ENCODE results near the gene PLXNA2.

Gene PLXNA2

DNA sequence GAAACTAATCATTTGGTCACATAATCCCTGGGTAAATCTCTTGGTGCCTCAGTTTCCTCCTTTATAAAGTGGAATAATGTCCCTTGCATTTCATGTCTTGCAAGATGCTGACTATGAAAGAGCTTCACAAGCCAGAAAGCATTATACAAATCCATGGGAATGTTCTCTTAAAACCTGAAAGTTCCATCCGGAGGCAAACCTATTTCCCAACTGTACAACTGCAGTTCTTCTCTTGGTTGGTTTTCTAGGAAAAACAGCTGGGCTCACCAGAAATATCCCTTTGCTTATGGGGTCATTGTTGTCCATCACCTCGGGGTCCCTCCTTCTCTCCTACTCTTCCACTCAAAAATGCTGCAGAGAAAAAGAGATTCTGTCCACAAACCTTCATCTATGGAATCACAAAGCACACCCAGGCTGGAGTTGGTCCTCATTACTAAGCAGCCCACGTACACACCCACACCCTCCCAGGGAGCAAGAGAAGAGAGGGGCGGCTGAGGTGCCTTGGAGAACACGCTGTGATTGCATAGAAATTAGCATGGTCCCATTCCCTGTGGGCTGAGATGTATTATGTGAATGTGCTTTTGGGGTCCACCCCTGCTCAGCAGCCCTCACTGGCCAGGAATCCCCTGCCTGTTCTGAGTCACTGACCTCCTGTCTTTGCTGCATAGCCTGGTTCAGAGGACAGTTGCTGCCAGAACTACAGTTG is 5.0 kb upstream of the PLXNA2 start:
- H3K27me3 Mint-ChIP-seq (ENCODE audit: low read depth), result peaks cover 38% of the 10 kb centered on the region
- no peaks in the 10 kb centered on the region for H3K9me3 Mint-ChIP-seq
- TF ChIP-seq, protein P1, sequence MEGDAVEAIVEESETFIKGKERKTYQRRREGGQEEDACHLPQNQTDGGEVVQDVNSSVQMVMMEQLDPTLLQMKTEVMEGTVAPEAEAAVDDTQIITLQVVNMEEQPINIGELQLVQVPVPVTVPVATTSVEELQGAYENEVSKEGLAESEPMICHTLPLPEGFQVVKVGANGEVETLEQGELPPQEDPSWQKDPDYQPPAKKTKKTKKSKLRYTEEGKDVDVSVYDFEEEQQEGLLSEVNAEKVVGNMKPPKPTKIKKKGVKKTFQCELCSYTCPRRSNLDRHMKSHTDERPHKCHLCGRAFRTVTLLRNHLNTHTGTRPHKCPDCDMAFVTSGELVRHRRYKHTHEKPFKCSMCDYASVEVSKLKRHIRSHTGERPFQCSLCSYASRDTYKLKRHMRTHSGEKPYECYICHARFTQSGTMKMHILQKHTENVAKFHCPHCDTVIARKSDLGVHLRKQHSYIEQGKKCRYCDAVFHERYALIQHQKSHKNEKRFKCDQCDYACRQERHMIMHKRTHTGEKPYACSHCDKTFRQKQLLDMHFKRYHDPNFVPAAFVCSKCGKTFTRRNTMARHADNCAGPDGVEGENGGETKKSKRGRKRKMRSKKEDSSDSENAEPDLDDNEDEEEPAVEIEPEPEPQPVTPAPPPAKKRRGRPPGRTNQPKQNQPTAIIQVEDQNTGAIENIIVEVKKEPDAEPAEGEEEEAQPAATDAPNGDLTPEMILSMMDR (IDR thresholded peaks at IDR 0.05; ENCODE audit: unreplicated experiment in 3 of 3), result no peak
- H3K36me3 Mint-ChIP-seq (ENCODE audit: low read depth), result no peaks in the 10 kb centered on the region
- peaks cover 35% of the 10 kb centered on the region for H3K4me1 Mint-ChIP-seq
- H3K4me3 Mint-ChIP-seq, result no peak overlapping the region
- H3K27ac Mint-ChIP-seq, result peak overlapping the region in 1 of 3 experiments; percentile 41

DNA sequence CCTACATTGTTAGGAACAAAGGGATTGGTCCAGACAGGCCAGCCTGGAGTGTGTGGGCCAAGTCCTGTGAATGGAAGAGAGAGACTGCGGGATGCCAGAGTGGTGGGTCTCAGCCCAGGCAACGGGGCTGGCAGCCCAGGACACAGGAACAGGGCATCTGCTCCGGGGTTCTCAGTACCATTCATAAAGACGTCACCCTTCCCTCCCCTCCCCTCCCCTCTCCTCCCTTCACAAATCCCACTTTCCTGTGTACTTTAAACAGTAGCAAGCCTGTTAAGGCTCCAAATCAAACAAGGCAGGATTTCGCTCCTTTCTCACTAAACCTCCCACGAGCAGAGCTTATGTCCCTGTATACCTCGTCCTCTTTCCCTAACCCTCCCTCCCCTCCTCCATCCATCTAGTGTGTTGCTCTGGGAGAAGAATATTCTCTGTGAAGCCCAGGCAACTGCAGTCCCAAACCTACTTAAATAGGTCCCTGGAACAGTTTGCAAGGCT is 4.2 kb upstream of the PLXNA2 start:
- peaks cover 31% of the 10 kb centered on the region for H3K4me1 Mint-ChIP-seq
- H3K9me3 Mint-ChIP-seq, result no peaks in the 10 kb centered on the region
- H3K36me3 Mint-ChIP-seq (ENCODE audit: low read depth), result no peaks in the 10 kb centered on the region
- H3K4me3 Mint-ChIP-seq, result no peak overlapping the region
- no peak overlapping the region for H3K27ac Mint-ChIP-seq
- TF ChIP-seq, protein P1 (IDR thresholded peaks at IDR 0.05; ENCODE audit: unreplicated experiment in 3 of 3), result no peak
- peaks cover 34% of the 10 kb centered on the region for H3K27me3 Mint-ChIP-seq (ENCODE audit: low read depth)

DNA sequence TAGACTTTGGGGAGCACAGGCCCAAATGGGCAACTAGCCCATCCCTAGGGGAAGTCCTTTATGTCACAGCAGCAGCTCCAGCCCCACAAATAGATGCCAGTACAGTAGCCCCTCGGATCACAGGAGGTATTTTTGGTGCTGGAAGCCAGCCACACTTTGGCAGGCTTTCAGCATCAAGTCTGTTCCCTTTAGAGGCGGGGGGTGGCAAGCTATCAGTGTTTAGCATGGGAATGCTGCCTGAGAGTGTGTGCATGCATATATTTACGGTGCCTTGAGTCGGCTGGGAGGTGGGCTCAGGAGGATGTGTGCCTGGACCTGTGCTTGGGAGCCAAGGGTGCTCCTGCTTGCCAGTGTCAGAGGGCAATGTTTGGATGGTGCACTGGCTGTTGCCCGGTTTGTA is 3.5 kb upstream of the PLXNA2 start:
- peaks cover 26% of the 10 kb centered on the region for H3K4me1 Mint-ChIP-seq
- TF ChIP-seq, protein P1 (IDR thresholded peaks at IDR 0.05; ENCODE audit: unreplicated experiment in 3 of 3), result no peak

DNA sequence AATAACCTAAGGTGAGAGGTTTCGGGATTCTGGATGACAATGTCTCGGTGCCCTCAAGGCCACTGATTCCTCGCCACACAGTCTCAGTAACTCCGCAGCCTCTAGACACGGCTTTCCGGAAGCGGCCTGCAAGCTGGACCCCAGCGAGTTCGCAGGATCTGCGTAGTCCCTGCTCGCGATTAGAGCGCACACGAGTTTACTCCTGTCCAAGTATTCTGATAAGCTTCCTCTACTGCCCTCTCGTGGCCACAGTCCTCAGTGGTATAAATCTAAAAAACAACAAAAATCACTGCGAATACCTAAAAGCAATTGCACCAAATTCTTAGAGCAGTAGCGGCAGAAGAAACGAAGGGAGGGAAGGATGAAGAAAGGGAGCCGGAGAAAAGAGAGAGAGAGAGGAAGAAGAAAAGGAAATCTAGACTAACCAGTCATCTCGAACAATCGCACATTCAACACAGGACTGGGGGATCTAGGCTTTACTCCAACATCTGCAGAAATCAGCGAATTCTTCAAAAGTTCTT is 1.1 kb upstream of the PLXNA2 start:
- TF ChIP-seq, protein P1 (IDR thresholded peaks at IDR 0.05; ENCODE audit: unreplicated experiment in 3 of 3), result peak; percentile 67 to 82 (median 78)
- H3K36me3 Mint-ChIP-seq (ENCODE audit: low read depth), result no peaks in the 10 kb centered on the region
- peaks cover 35% of the 10 kb centered on the region for H3K4me1 Mint-ChIP-seq
- peaks cover 18% of the 10 kb centered on the region for H3K27me3 Mint-ChIP-seq (ENCODE audit: low read depth)
- peak overlapping the region; percentile 75 to 96 (median 80) for H3K4me3 Mint-ChIP-seq
- peak overlapping the region; percentile 0 to 5 (median 2) for H3K27ac Mint-ChIP-seq
- H3K9me3 Mint-ChIP-seq, result no peaks in the 10 kb centered on the region

More for the DNA sequence above, 3.5 kb upstream of the PLXNA2 start:
- no peaks in the 10 kb centered on the region for H3K36me3 Mint-ChIP-seq (ENCODE audit: low read depth)
- no peak overlapping the region for H3K27ac Mint-ChIP-seq
- no peak overlapping the region for H3K4me3 Mint-ChIP-seq
- no peaks in the 10 kb centered on the region for H3K9me3 Mint-ChIP-seq
- peaks cover 34% of the 10 kb centered on the region for H3K27me3 Mint-ChIP-seq (ENCODE audit: low read depth)

DNA sequence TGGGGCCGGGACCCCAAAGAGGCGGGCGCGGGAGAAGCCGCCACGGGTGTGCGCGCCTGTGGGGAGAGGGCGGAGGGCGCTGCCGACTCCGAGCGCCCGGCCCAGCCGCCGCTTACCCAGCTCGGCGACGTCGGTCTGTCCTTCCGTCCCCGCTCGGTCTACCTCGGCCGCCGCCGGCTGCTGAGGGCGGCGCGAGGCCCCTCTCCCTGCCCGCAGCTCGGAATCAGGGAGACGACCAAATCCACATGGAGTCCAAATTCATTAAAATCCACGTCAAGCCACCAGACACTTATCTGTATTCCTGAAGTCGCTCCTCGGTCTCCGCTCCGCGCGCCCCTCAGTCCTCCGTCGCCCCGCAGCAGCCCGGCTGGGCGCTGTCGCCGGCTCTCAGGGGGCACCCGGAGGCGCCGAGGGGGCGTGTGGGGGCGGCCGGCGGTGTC is 637 bp downstream of the PLXNA2 start:
- Mint-ChIP-seq H3K9me3 (no peaks in the 10 kb centered on the region), H3K36me3 (ENCODE audit: low read depth) (no peaks in the 10 kb centered on the region), H3K27ac (peak overlapping the region in 1 of 3 experiments; percentile 78), H3K27me3 (ENCODE audit: low read depth) (peaks cover 9% of the 10 kb centered on the region), H3K4me1 (peaks cover 40% of the 10 kb centered on the region), H3K4me3 (peak overlapping the region; percentile 80 to 96 (median 96))
- TF ChIP-seq, protein P1 (IDR thresholded peaks at IDR 0.05; ENCODE audit: unreplicated experiment in 3 of 3), result no peak

Measured in nephron (organoid).